WTC11 (cell line): ENCODE measurements around the gene PACSIN3. TPM values are rescaled to one million over a fixed set of nuclear protein-coding genes. Genes with fewer than 3 reads are reported as not detected.

Source experiments
- ATAC-seq: fragments of 200-7000 bp; cut with Tn5 transposase; 2 replicates; pipeline ENCODE4 v1.10.0; 2021; ENCODE audit warnings: mild to moderate bottlenecking, moderate library complexity
- CTCF ChIA-PET: fragments of 300-600 bp; sonication (Branson Sonifier 250); formaldehyde crosslinking; loops from one replicate; lab custom pipeline; 2021; ENCODE audit warnings: antibody characterized with exemption; lab: Charles Lee
- POLR2A ChIA-PET: fragments of 350-600 bp; sonication (Branson Sonifier 250); formaldehyde crosslinking; loops from one replicate; lab custom pipeline; 2021; ENCODE audit warnings: antibody characterized with exemption; lab: Charles Lee
- DNase-seq: peaks from one replicate; pipeline ENCODE4 v3.0.0; 2021; ENCODE audit warnings: low spot score
- H3K27ac Mint-ChIP-seq: 2 replicates; pipeline ENCODE4 v1.8.0; 2021; ENCODE audit warnings: mixed read lengths
- H3K27me3 Mint-ChIP-seq: 2 replicates; pipeline ENCODE4 v1.8.0; 2021; ENCODE audit warnings: low read depth, mild to moderate bottlenecking, moderate library complexity, mixed read lengths
- H3K36me3 Mint-ChIP-seq: 2 replicates; pipeline ENCODE4 v1.8.0; 2021; ENCODE audit warnings: mixed read lengths
- H3K4me1 Mint-ChIP-seq: 2 replicates; pipeline ENCODE4 v1.8.0; 2022; ENCODE audit warnings: mixed read lengths
- H3K4me3 Mint-ChIP-seq: 2 replicates; pipeline ENCODE4 v1.8.0; 2021; ENCODE audit warnings: mild to moderate bottlenecking, moderate library complexity, mixed read lengths
- H3K9me3 Mint-ChIP-seq: 2 replicates; pipeline ENCODE4 v1.8.0; 2021; ENCODE audit warnings: mixed read lengths
- ARID4B ChIP-seq: sonication (generic); formaldehyde crosslinking; IDR thresholded peaks from 2 replicates; pipeline ENCODE4 v1.8.0; 2023; ENCODE audit warnings: missing genetic modification reagents, mild to moderate bottlenecking, borderline replicate concordance
- E2F5 ChIP-seq: sonication (generic); formaldehyde crosslinking; IDR thresholded peaks from 2 replicates; pipeline ENCODE4 v1.8.1; 2022; ENCODE audit warnings: mild to moderate bottlenecking, moderate library complexity, missing genetic modification reagents
- HMGA2 ChIP-seq: fragments of 250-450 bp; sonication (Bioruptor Pico); IDR thresholded peaks from 2 replicates; pipeline ENCODE4 v1.4.0; 2021; ENCODE audit warnings: mild to moderate bottlenecking, moderate library complexity
- MLX ChIP-seq: sonication (generic); formaldehyde crosslinking; IDR thresholded peaks from 2 replicates; pipeline ENCODE4 v1.8.1; 2023; ENCODE audit warnings: mild to moderate bottlenecking, missing genetic modification reagents, moderate library complexity
- NR3C1 ChIP-seq: sonication (generic); formaldehyde crosslinking; conservative IDR thresholded peaks from 2 replicates; pipeline ENCODE4 v1.8.1; 2023; ENCODE audit warnings: low read depth, mild to moderate bottlenecking, missing genetic modification reagents
- PRDM15 ChIP-seq: sonication (generic); formaldehyde crosslinking; IDR thresholded peaks from 2 replicates; pipeline ENCODE4 v1.8.0; 2022; ENCODE audit warnings: missing genetic modification reagents
- STAT6 ChIP-seq: sonication (generic); formaldehyde crosslinking; conservative IDR thresholded peaks from 2 replicates; pipeline ENCODE4 v1.8.1; 2023; ENCODE audit warnings: mild to moderate bottlenecking, low read depth, missing genetic modification reagents, moderate library complexity
- TEAD4 ChIP-seq: sonication (generic); formaldehyde crosslinking; IDR thresholded peaks from 2 replicates; pipeline ENCODE4 v1.8.0; 2022; ENCODE audit warnings: mild to moderate bottlenecking, missing genetic modification reagents
- TP53 ChIP-seq: sonication (generic); formaldehyde crosslinking; IDR thresholded peaks from 2 replicates; pipeline ENCODE4 v1.8.1; 2023; ENCODE audit warnings: mild to moderate bottlenecking, missing genetic modification reagents
- USF1 ChIP-seq: sonication (generic); formaldehyde crosslinking; IDR thresholded peaks from 2 replicates; pipeline ENCODE4 v1.8.0; 2022; ENCODE audit warnings: mild to moderate bottlenecking, missing genetic modification reagents
- ZBTB21 ChIP-seq: sonication (generic); formaldehyde crosslinking; IDR thresholded peaks from 2 replicates; pipeline ENCODE4 v1.8.1; 2023; ENCODE audit warnings: mild to moderate bottlenecking, missing genetic modification reagents, borderline replicate concordance
- ZBTB43 ChIP-seq: sonication (generic); formaldehyde crosslinking; IDR thresholded peaks from 2 replicates; pipeline ENCODE4 v1.8.1; 2023; ENCODE audit warnings: mild to moderate bottlenecking, missing genetic modification reagents
- ZNF121 ChIP-seq: sonication (generic); formaldehyde crosslinking; IDR thresholded peaks from 2 replicates; pipeline ENCODE4 v1.8.0; 2023; ENCODE audit warnings: missing genetic modification reagents
- ZNF232 ChIP-seq: sonication (generic); formaldehyde crosslinking; IDR thresholded peaks from 2 replicates; pipeline ENCODE4 v1.8.0; 2022; ENCODE audit warnings: mild to moderate bottlenecking, missing genetic modification reagents
- total RNA-seq: library from RNA; stranded (reverse); gene quantifications from 3 replicates; pipeline ENCODE4 v1.2.3, GENCODE V29; 2021

PACSIN3 gene
- total RNA-seq, 1 experiment from 2014 or later = 76.8 TPM

GRCh38 chr11:47185305-47186075 is 744 bp downstream of the PACSIN3 start (continued):
- TF ChIP-seq ZBTB43 (CRISPR knock-in tag) = peak; percentile 66; the same call in 1 of the 2 replicates
- TF ChIP-seq ZNF232 = peak; percentile 30; the same call in 1 of the 2 replicates
- peak; percentile 71 for TF ChIP-seq E2F5

GRCh38 chr11:47184711-47185304 is 1.4 kb downstream of the PACSIN3 start:
- DNase-seq (no peak), ATAC-seq (peak; percentile 28)
- H3K27me3 Mint-ChIP-seq = peaks cover 9% of the 10 kb centered on the region
- peaks cover 3% of the 10 kb centered on the region; the same call in 1 of the 2 replicates for H3K36me3 Mint-ChIP-seq
- peaks cover 19% of the 10 kb centered on the region for H3K4me1 Mint-ChIP-seq
- peak overlapping the region; percentile 74 for H3K27ac Mint-ChIP-seq
- peak overlapping the region; percentile 79 for H3K4me3 Mint-ChIP-seq
- H3K9me3 Mint-ChIP-seq = no peaks in the 10 kb centered on the region
- no peak for TF ChIP-seq USF1 (CRISPR knock-in tag)
- TF ChIP-seq ZNF121 (CRISPR knock-in tag) = peak; percentile 94
- POLR2A ChIA-PET = interaction anchor here (0.6 to 5.1 kb wide), 14 partner anchors 16 to 1110 kb away, joined by 3 to 114 read pairs (median 6); partner anchors contain the start of genes ACP2, DDB2, NR1H3 and PSMC3
- CTCF ChIA-PET = interaction anchor here (0.6 to 4.9 kb wide), 17 partner anchors 16 to 802 kb away, joined by 3 to 101 read pairs (median 4); partner anchors contain the start of genes ACP2, DDB2 and NR1H3

- ATAC-seq = no peak
- TF ChIP-seq ARID4B (CRISPR knock-in tag) (no peak), NR3C1 (no peak), ZNF232 (no peak), TEAD4 (CRISPR knock-in tag) (no peak), HMGA2 (CRISPR knock-in tag) (no peak), MLX (CRISPR knock-in tag) (no peak), STAT6 (CRISPR knock-in tag) (no peak), TP53 (CRISPR knock-in tag) (no peak), PRDM15 (CRISPR knock-in tag) (no peak), ZBTB21 (CRISPR knock-in tag) (no peak)
These were observed 2.3 kb downstream of the PACSIN3 start for GRCh38 chr11:47183969-47184368.

More at GRCh38 chr11:47183969-47184368, 2.3 kb downstream of the PACSIN3 start:
- Mint-ChIP-seq H3K27me3 (peaks cover 8% of the 10 kb centered on the region), H3K9me3 (no peaks in the 10 kb centered on the region), H3K27ac (peak overlapping the region; percentile 78), H3K4me3 (no peak overlapping the region; the same call in 1 of the 2 replicates), H3K36me3 (peaks cover 8% of the 10 kb centered on the region; the same call in 1 of the 2 replicates), H3K4me1 (peaks cover 17% of the 10 kb centered on the region)
- ChIA-PET POLR2A (interaction anchor here (1.5 to 5.1 kb wide), 4 partner anchors 31 to 65 kb away, joined by 8 to 114 read pairs (median 15); partner anchors contain the start of genes ACP2 and DDB2), CTCF (interaction anchor here (2.2 to 4.9 kb wide), 3 partner anchors 31 to 75 kb away, joined by 24 to 101 read pairs (median 29); partner anchors contain the start of genes DDB2 and NR1H3)
- no peak for DNase-seq
